PC-3 (cell line): ENCODE data around the gene ATG4B. TPM values are rescaled to one million over a fixed set of nuclear protein-coding genes. Genes with fewer than 3 reads are reported as not detected.
"Not testable (repeated sequence)": the region's sequence is repeated elsewhere in the genome, so short reads cannot be mapped to it uniquely, and the experiment has no call there.

Source experiments
- ATAC-seq: fragments of 200-7000 bp; cut with Tn5 transposase; 2 replicates; pipeline ENCODE4 v1.9.1; 2020; ENCODE audit warnings: mild to moderate bottlenecking, moderate library complexity
- BruUV-seq: library from RNA; stranded (reverse); fragments of 400-500 nt; replicated peaks from 2 replicates; lab custom pipeline; 2021; lab: Mats Ljungman, UMichigan
- CTCF ChIA-PET: fragments of 300-600 bp; sonication (Branson Sonifier 250); formaldehyde crosslinking; loops from one replicate; lab custom pipeline; 2022; ENCODE audit warnings: antibody characterized with exemption; lab: Charles Lee
- POLR2A ChIA-PET: fragments of 300-600 bp; sonication (Branson Sonifier 250); formaldehyde crosslinking; loops from one replicate; lab custom pipeline; 2022; ENCODE audit warnings: antibody characterized with exemption; ENCODE audit not compliant: unreplicated experiment; lab: Charles Lee
- DNase-seq: peaks from one replicate; pipeline ENCODE4 v3.0.0-alpha.2; 2015
- H2AFZ ChIP-seq: fragments of 300-600 bp; sonication (generic); 2 replicates; pipeline ENCODE4 v1.6.0; 2016; ENCODE audit warnings: antibody characterized with exemption, low read length
- H3F3A ChIP-seq: fragments of 300-600 bp; sonication (generic); one replicate; pipeline ENCODE4 v1.6.0; 2017; ENCODE audit warnings: antibody characterized with exemption, low read length, control low read depth, mild to moderate bottlenecking; ENCODE audit not compliant: unreplicated experiment
- H3K27ac ChIP-seq: fragments of 300-600 bp; sonication (generic); 2 replicates; pipeline ENCODE4 v1.5.1; 2016; ENCODE audit warnings: mild to moderate bottlenecking, low read length
- H3K27me3 ChIP-seq: fragments of 300-600 bp; sonication (generic); 2 replicates; pipeline ENCODE4 v1.6.1; 2016; ENCODE audit warnings: low read length, mixed read lengths
- H3K36me3 ChIP-seq: fragments of 300-600 bp; sonication (generic); 2 replicates; pipeline ENCODE4 v1.6.1; 2016; ENCODE audit warnings: low read depth, mixed run types, low read length, mixed read lengths
- H3K4me1 ChIP-seq: fragments of 300-600 bp; sonication (generic); 2 replicates; pipeline ENCODE4 v1.5.1; 2016; ENCODE audit warnings: low read length; ENCODE audit not compliant: insufficient read depth
- H3K4me2 ChIP-seq: fragments of 300-600 bp; sonication (generic); 2 replicates; pipeline ENCODE4 v1.6.0; 2016; ENCODE audit warnings: low read length
- H3K4me3 ChIP-seq: fragments of 300-600 bp; sonication (generic); 2 replicates; pipeline ENCODE4 v1.5.1; 2016; ENCODE audit warnings: mild to moderate bottlenecking, low read length, mixed read lengths
- H3K79me2 ChIP-seq: fragments of 300-600 bp; sonication (generic); 2 replicates; pipeline ENCODE4 v1.6.1; 2017; ENCODE audit warnings: low read length, mixed read lengths
- H3K9ac ChIP-seq: fragments of 300-600 bp; sonication (generic); 2 replicates; pipeline ENCODE4 v1.6.0; 2016; ENCODE audit warnings: mild to moderate bottlenecking, low read length
- H3K9me2 ChIP-seq: fragments of 300-600 bp; sonication (generic); replicated peaks from 2 replicates; pipeline ENCODE4 v1.6.1; 2016; ENCODE audit warnings: mixed run types, low read length, mixed read lengths
- H3K9me3 ChIP-seq: fragments of 300-600 bp; sonication (generic); 2 replicates; pipeline ENCODE4 v1.6.1; 2016; ENCODE audit warnings: low read length, mixed read lengths
- H4K20me1 ChIP-seq: fragments of 300-600 bp; sonication (generic); 2 replicates; pipeline ENCODE4 v1.6.1; 2016; ENCODE audit warnings: low read length, mixed read lengths
- EZH2 ChIP-seq: fragments of 300-600 bp; sonication (generic); IDR thresholded peaks from one replicate; pipeline ENCODE4 v1.6.1; 2017; ENCODE audit warnings: antibody characterized with exemption, mild to moderate bottlenecking, low read length; ENCODE audit not compliant: unreplicated experiment
- EZH2phosphoT487 ChIP-seq: fragments of 300-600 bp; sonication (generic); IDR thresholded peaks from 2 replicates; pipeline ENCODE4 v1.6.1; 2018; ENCODE audit warnings: mild to moderate bottlenecking, antibody characterized with exemption, low read length, borderline replicate concordance
- intact Hi-C: fragments of 100-400 bp; cut with micrococcal nuclease; formaldehyde crosslinking; loops from 2 replicates; pipeline ENCODE4 v1.9.0; 2023
- total RNA-seq: library from RNA; depleted of rRNA; stranded (reverse); fragments of >200 nt; gene quantifications from 2 replicates; pipeline ENCODE4 v1.2.3, GENCODE V29; 2014
- TF ChIP-seq, protein P1 (sequence below): fragments of 300-600 bp; sonication (generic); conservative IDR thresholded peaks from 2 replicates; pipeline ENCODE4 v1.5.1; 2017; ENCODE audit warnings: antibody characterized with exemption, low read depth, mild to moderate bottlenecking, low read length

Gene ATG4B
- total RNA-seq, 1 experiment from 2014 or later, result 83.0 TPM

DNA sequence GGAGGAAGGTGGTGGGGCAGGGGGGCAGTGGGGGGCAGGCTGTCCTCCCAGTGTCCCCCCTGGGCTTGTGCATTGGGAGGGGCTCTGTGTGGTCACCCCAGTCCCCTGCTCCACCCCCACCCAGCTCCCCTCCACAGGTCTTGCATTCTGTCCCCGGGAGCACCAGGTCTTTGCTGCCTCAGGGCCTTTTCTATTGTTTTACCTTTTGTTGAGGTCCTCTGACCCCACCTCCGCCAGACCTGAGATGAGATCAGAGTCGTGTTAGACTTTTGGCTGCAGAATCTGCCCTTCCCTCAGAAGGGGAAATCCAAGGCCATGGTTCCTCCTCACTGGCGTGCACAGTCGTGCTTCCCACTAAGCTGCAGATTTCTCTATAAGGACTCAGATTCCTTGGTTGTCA, 20.8 kb downstream of the ATG4B start:
- no peak for ATAC-seq
- POLR2A ChIA-PET, result no interaction called here
- no peaks in the 10 kb centered on the region for H3K4me1 ChIP-seq
- no peak overlapping the region for H3K4me2 ChIP-seq
- H3K9me3 ChIP-seq, result no peaks in the 10 kb centered on the region
- no TSS peak for BruUV-seq
- CTCF ChIA-PET, result no interaction called here
- TF ChIP-seq, protein P1, sequence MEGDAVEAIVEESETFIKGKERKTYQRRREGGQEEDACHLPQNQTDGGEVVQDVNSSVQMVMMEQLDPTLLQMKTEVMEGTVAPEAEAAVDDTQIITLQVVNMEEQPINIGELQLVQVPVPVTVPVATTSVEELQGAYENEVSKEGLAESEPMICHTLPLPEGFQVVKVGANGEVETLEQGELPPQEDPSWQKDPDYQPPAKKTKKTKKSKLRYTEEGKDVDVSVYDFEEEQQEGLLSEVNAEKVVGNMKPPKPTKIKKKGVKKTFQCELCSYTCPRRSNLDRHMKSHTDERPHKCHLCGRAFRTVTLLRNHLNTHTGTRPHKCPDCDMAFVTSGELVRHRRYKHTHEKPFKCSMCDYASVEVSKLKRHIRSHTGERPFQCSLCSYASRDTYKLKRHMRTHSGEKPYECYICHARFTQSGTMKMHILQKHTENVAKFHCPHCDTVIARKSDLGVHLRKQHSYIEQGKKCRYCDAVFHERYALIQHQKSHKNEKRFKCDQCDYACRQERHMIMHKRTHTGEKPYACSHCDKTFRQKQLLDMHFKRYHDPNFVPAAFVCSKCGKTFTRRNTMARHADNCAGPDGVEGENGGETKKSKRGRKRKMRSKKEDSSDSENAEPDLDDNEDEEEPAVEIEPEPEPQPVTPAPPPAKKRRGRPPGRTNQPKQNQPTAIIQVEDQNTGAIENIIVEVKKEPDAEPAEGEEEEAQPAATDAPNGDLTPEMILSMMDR, result no peak
- TF ChIP-seq EZH2 (no peak), EZH2phosphoT487 (no peak)
- no peak overlapping the region for H3K27ac ChIP-seq
- no peak overlapping the region for H3K9ac ChIP-seq
- no peaks in the 10 kb centered on the region for H4K20me1 ChIP-seq
- no peaks in the 10 kb centered on the region for H3K9me2 ChIP-seq
- intact Hi-C loops, result no loop called here
- peaks cover 21% of the 10 kb centered on the region for H3K36me3 ChIP-seq
- no peaks in the 10 kb centered on the region for H3F3A ChIP-seq
- no peak overlapping the region for H2AFZ ChIP-seq
- H3K79me2 ChIP-seq, result no peaks in the 10 kb centered on the region
- H3K27me3 ChIP-seq, result no peaks in the 10 kb centered on the region
- no peak overlapping the region for H3K4me3 ChIP-seq
- DNase-seq, result no peak

DNA sequence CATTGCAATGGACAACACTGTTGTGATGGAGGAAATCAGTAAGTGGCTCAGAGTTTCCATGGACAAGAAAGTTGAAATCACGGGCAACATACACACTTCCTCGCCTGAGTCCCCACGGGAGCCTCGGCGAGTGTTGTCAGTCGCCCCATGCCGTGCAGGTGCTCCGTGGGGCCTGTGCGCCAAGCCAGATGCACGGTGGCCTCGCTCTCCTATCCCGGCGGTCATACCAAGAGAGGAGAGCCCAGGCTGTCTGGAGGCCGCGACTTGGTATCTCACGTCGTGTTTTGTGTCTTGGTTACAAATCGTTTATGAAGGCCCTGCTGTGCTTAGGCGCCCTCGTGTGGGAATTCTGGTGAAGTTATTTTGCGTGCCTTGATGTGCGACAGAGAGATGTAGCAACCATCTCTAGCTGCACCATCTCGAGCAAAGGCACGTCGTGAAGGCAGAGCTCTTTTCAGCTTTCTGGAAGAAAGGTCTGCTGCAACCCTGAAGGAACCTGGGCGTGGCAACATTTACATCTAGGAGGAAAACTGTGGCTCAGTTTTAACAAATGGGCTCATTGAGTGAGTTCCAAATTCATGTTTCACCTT, 21.8 kb downstream of the ATG4B start:
- H3K9me3 ChIP-seq, result no peaks in the 10 kb centered on the region
- no peaks in the 10 kb centered on the region for H3K27me3 ChIP-seq
- ATAC-seq (peak; percentile 40; the same call in 1 of the 2 replicates), DNase-seq (peak; percentile 49)
- H3K79me2 ChIP-seq, result no peaks in the 10 kb centered on the region
- no peaks in the 10 kb centered on the region for H3F3A ChIP-seq
- intact Hi-C loops, result loop anchor here (1.0 kb wide), 1 partner anchor 110 kb away; no protein-coding TSS in a partner anchor
- no peak overlapping the region for H3K9ac ChIP-seq
- no peaks in the 10 kb centered on the region for H4K20me1 ChIP-seq
- BruUV-seq, result no TSS peak
- H3K9me2 ChIP-seq, result no peaks in the 10 kb centered on the region
- POLR2A ChIA-PET, result interaction anchor here (0.6 kb wide), 1 partner anchor 22 kb away, joined by 3 read pairs; the partner anchor contains the start of gene THAP4
- CTCF ChIA-PET, result interaction anchor here (0.6 kb wide), 1 partner anchor 64 kb away, joined by 3 read pairs; no protein-coding TSS in a partner anchor
- no peak overlapping the region for H3K4me3 ChIP-seq
- no peak overlapping the region for H3K27ac ChIP-seq
- H3K4me2 ChIP-seq, result no peak overlapping the region
- no peak for TF ChIP-seq EZH2phosphoT487
- TF ChIP-seq EZH2, result no peak
- TF ChIP-seq, protein P1, result peak; percentile 64
- peaks cover 21% of the 10 kb centered on the region for H3K36me3 ChIP-seq
- H2AFZ ChIP-seq, result no peak overlapping the region
- H3K4me1 ChIP-seq, result peaks cover 2% of the 10 kb centered on the region; the same call in 1 of the 2 replicates

DNA sequence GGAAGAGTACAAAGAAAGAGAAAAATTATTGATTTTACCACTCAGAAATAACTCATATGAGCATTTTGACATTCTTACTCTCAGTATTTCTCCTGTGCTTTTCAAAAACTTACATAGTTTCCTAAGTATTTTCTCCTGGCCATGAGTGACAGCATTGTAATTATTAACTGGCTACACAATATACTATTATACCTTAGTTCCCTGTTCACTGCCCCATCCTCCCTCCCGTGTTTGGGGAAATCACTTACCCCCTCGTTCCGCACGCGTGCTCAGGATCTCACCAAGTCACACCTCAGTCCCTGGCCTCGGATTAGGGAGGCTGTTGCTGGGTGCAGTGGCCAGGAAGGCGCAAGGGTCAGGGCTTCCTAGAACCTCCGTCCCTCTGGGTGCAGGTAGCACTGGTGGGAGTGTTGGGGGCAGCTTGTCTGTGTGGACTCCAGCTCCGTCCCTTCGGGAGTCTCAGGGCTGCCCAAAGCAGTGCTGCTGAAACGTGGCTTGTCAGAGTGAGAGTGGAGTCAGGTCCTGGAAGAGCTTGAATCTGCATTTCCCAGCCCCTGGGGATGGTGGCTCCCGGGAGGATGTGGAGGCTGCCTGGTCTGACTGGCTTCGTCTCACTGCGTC, 23.2 kb downstream of the ATG4B start:
- DNase-seq, result no peak
- intact Hi-C loops, result no loop called here
- no TSS peak for BruUV-seq
- no peaks in the 10 kb centered on the region for H3K9me3 ChIP-seq
- no peak overlapping the region for H2AFZ ChIP-seq
- peaks cover 16% of the 10 kb centered on the region; the same call in 1 of the 2 replicates for H3K36me3 ChIP-seq
- no peak overlapping the region for H3K27ac ChIP-seq
- TF ChIP-seq EZH2phosphoT487 (no peak), EZH2 (no peak)
- H3K27me3 ChIP-seq, result no peaks in the 10 kb centered on the region
- CTCF ChIA-PET, result no interaction called here
- H3K9ac ChIP-seq, result no peak overlapping the region
- no peak overlapping the region for H3K4me3 ChIP-seq
- H3F3A ChIP-seq, result no peaks in the 10 kb centered on the region
- no peaks in the 10 kb centered on the region for H4K20me1 ChIP-seq
- POLR2A ChIA-PET, result no interaction called here
- no peak for ATAC-seq
- no peaks in the 10 kb centered on the region for H3K9me2 ChIP-seq
- H3K4me1 ChIP-seq, result peaks cover 16% of the 10 kb centered on the region
- no peak overlapping the region for H3K4me2 ChIP-seq
- no peaks in the 10 kb centered on the region for H3K79me2 ChIP-seq

DNA sequence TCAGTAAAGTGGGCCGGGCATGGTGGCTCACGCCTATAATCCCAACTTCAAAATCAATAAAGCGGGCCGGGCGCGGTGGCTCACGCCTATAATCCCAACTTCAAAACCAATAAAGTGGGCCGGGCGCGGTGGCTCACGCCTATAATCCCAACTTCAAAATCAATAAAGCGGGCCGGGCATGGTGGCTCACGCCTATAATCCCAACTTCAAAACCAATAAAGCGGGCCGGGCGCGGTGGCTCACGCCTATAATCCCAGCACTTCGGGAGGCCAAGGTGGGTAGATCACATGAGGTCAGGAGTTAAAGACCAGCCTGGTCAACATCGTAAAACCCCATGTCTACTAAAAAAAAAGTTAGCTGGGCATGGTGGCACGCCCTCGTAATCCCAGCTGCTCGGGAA, 25.2 kb downstream of the ATG4B start:
- H3K9me3 ChIP-seq, H3K9ac ChIP-seq, BruUV-seq, POLR2A ChIA-PET, H3K9me2 ChIP-seq, ATAC-seq, H3K27ac ChIP-seq, H3K4me3 ChIP-seq, CTCF ChIA-PET, H2AFZ ChIP-seq, DNase-seq, H3K27me3 ChIP-seq, H4K20me1 ChIP-seq, H3F3A ChIP-seq, H3K4me2 ChIP-seq, intact Hi-C loops, H3K79me2 ChIP-seq: not testable (repeated sequence)
- Histone ChIP-seq H3K36me3 (peaks cover 22% of the 10 kb centered on the region; the same call in 1 of the 2 replicates), H3K4me1 (peaks cover 16% of the 10 kb centered on the region)
